Stimulated activated CD4-positive, alpha-beta T cell treated with anti-CD3 and anti-CD28 coated beads, Interleukin-4, amount 100 ng/mL, for 24 hours (primary cell): Measurements from ENCODE around the gene MUCL3.
A peak's percentile ranks its signal among the peaks of the same experiment; 100 is the strongest.
"Not testable (repeated sequence)": the region's sequence is repeated elsewhere in the genome, so short reads cannot be mapped to it uniquely, and the experiment has no call there.

ENCODE experiments used
- DNase-seq: peaks from one replicate; pipeline ENCODE4 v3.0.0-alpha.2; 2020

Gene MUCL3

DNA sequence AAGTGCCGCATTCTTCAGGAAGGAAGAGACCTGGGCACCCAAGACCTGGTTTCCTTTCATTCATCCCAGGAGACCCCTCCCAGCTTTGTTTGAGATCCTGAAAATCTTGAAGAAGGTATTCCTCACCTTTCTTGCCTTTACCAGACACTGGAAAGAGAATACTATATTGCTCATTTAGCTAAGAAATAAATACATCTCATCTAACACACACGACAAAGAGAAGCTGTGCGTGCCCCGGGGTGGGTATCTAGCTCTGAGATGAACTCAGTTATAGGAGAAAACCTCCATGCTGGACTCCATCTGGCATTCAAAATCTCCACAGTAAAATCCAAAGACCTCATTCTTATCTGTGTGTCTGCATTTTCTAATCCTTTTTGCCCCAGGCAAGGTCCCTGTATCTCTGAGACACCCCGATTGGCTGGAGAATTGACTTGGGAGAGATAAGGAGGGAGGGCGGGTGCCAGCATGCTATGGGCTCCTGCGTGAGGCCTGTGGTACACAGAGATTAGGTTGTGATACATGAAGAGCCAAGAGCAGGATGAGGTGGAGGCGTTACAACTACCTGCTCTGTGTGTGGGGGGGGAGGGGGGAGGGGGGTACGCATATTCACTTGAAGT, 47.5 kb downstream of the MUCL3 start:
- no peak for DNase-seq

DNA sequence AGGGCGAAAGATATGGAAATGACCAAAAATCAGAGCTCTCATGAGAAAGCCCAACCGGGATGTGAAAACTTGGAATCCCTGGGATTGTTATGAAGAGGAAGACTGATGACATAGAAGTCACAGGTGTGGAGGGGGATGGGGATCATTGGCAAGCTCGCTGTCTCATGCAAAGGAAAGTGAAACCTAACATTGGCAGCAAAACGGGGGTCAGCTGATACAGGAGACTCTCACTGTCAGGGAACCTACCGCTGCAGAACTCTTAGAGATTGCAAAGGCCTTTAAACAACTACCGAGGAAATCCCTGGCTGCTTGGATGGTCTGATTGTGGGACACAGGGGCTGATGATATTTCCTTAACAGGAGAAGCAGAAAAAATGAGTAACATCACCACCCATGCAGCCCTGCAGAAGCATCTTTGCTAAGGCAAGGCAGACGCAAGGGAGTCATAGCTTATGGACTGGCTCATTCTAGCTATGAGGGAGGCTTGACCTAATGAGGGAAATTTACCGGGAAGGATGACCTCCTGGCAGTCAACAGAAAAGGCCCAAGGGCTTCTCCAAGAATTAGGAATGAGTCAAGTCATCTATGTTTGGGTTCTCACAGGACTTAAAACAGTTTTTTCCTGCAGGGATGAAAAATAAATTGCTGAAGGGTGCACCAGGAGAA, 49.8 kb downstream of the MUCL3 start:
- DNase-seq, result peak; percentile 13

DNA sequence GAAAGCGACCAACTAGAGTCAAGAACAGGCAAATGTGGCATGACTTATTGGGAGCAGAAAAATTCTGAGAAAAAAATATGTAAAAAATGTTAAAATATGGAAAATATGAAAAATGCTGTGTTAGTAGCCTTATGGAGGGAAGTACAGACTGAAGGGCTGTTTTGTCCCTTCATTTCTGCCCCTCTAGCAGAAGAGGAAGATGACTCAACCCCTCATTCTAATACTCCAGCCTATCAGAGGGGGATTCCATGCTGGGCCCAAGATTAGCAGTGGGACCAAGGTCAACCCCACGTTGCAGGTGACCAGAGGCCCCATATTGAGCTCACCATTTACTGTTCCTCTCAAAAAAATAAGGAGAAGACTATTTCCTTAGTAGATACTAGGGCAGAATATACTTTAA, 51.1 kb downstream of the MUCL3 start:
- no peak for DNase-seq

DNA sequence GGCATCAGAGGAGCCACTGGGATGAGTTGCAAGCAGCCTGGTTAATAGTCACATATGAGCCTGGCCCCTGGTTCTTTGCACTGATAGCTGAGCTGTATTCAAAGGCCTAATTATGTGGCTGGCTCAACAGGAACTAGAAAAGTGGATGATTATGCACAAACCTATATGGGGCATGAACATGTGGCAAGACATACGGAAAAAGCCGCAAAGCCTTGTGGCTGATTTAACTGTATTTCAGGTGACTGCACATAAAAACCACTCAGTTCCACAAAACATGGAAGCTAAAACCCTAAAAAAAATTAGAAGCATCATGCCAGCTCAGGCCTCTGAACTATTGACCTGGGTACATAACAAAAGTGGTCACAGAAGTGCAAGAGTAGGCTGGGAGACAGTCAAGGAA, 56.5 kb downstream of the MUCL3 start:
- no peak for DNase-seq

DNA sequence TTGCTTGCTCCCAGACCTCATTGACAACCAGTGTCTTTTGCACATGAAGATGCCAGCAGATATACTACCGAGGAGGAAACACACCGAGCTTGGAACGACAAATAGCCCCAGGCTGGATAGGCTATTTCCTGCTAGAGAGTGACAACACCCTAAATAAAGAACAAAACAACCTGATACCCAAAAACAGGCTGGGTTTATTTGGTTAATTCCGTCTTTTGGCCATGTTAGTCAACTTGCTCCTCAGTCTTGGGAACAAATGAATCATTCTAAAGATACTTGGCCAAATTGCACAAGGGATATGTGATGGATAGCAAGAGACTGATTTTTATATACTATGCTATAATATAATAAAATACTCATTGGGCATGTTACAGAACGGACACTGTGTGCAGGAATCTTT, 58.0 kb downstream of the MUCL3 start:
- no peak for DNase-seq

DNA sequence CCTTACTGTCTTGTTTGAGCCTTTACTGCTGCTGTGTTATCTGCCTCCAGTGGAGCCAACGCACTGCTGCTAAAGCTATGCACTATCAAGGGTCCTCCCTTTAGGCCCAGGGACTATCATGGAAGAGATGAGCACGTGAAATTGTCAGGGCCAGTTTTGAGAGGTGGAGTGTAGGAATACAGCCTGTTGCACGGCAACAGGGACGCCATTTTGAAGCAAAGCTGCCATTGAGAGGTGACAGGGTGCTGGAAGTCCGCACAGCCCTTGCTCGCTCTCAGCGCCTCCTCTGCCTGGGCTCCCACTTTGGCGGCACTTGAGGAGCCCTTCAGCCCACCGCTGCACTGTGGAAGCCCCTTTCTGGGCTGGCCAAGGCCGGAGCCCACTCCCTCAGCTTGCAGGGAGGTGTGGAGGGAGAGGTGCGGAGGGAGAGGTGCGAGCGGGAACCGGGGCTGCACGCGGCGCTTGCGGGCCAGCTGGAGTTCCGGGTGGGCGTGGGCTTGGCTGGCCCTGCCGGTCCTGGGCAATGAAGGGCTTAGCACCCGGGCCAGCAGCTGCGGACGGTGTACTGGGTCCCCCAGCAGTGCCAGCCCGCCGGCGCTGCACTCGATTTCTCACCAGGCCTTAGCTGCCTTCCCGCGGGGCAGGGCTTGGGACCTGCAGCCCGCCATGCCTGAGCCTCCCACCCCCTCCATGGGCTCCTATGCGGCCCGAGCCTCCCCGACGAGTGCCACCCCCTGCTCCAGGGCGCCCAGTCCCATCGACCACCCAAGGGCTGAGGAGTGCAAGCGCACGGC, 59.5 kb downstream of the MUCL3 start:
- DNase-seq, result not testable (repeated sequence)

DNA sequence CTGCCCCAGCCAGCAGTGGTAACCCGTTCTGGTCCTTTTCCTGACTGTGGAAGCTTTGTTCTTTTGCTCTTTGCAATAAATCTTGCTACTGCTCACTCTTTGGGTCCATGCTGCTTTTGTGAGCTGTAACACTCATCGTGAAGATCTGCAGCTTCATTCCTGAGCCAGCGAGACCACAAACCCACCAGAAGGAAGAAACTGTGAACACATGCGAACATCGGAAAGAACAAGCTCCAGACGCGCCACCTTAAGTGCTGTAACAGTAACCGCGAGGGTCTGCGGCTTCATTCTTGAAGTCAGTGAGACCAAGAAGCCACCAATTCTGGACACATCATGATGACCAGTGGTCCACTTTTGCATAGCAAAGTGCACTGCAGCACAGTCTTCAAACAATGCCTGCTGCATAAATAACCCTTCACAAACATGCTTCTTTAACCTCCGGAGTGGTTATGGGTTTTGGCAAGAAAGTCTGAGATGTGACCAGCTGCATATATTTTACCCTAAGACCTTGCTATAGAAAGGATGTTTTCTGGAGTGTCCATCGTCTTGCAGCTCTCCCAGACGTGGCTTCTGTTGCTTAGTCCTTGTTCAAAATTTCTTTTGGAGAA, 60.6 kb downstream of the MUCL3 start:
- DNase-seq, result no peak

DNA sequence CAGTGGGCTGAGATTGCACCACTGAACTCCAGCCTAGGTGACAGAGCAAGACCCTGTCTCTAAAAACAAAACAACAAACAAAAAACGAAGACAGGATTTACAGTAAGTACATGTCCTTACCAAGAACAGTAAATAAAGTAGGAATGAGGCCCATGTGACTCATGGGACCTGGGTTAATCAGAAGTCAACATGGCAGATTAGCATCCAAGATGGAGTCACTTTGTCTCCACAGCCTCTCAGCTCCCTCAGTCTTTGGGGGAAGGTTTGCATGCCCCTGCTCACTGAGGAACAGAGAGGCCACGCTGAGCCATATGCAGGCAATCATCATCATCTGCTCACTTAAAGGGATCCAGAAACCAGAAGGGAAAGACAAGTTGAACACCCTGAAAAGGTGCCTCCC, 61.7 kb downstream of the MUCL3 start:
- no peak for DNase-seq
